GM19193 (cell line): Measurements from ENCODE around the gene NKAIN4.

Experiments
- POLR2A ChIP-seq: IDR thresholded peaks from 4 replicates; pipeline ENCODE4 v1.6.1; 2011; ENCODE audit not compliant: insufficient read depth, insufficient read length; ENCODE audit errors: extremely low read depth

NKAIN4 gene

DNA sequence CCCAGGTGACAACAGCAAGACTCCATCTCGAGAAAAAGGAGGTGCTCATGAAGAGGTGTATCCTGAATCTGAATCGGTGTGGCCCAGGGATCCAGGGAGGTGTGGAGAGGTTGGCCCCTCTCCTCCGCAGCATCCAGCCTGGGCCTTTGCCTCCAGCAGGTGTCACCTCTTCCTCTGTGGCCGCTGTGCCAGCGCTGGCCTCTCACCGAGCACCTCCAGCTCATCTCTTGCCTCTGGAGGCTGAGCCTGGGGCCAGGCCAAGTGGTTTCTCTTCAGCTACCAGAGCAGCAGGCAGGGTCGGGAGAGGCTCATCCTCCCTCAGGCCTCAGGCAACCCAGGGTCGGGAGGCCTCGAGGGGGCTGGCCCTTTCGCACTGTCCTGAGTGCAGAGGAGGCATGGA is 37.5 kb upstream of the NKAIN4 start:
- TF ChIP-seq POLR2A: no peak

DNA sequence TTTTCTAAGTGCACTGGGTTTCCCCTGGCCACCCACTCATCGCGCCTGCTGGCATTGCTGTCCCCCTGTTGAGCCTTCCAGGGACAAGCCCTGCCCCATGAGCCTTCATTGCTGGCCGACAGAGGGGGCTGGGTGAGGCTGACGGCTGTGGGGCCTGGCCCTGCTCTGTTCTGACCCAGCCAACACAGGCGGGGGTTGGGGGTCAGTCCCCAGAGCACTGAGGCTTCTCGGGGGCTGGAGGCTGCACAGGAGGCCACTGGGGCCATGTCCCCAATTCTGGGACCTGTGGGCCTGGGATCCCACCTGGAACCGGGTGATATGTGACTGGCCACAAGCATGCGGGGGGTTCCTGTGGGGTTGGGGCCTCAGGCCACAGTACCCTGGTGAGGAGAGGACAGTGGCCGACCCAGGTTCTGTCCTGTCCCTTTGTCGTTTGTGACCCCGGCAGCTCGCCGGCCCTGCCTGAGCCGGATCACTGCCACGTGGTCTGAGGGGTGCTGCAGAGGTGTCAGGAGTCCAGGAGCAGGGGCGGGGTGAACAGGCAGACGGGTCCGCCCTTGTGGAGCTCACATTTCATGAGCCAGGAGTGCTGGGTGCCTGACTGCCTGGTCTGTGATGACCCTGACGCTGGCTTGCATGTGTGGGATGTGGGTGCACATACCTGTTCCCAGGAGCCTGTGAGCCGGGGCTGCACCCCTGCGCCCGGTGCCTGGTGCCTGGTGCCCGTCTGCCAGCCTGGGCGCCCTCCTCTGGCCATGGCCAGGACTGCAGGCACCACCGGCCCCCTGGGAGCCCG is 36.6 kb upstream of the NKAIN4 start:
- no peak for TF ChIP-seq POLR2A

DNA sequence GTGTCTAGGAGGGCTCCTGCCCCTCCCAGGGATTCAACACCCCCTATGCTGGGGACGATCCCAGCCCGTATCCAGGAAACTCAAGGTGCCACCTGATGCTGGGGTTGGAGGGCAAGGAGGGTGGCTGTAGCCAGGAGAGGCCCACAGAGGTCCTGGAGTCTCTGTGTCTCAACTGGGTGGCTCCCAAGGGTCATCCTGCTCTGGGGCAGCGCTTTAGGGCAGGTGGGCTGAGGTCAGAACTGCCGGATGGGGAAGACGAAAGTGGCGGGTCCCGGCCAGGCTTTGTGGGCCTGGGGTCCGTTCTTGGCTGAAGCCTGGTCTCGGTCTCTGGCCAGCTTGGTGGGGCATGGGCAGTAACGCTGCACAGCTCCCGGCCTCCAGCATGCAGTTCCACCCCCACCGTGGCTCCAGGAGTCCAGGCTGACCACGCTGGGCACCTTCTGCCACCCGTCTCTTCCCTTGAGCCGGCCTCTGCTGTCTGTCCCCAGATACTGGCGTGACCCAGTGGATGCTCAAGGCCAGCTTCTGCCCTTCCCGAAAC is 35.9 kb upstream of the NKAIN4 start:
- peak; percentile 23 for TF ChIP-seq POLR2A

DNA sequence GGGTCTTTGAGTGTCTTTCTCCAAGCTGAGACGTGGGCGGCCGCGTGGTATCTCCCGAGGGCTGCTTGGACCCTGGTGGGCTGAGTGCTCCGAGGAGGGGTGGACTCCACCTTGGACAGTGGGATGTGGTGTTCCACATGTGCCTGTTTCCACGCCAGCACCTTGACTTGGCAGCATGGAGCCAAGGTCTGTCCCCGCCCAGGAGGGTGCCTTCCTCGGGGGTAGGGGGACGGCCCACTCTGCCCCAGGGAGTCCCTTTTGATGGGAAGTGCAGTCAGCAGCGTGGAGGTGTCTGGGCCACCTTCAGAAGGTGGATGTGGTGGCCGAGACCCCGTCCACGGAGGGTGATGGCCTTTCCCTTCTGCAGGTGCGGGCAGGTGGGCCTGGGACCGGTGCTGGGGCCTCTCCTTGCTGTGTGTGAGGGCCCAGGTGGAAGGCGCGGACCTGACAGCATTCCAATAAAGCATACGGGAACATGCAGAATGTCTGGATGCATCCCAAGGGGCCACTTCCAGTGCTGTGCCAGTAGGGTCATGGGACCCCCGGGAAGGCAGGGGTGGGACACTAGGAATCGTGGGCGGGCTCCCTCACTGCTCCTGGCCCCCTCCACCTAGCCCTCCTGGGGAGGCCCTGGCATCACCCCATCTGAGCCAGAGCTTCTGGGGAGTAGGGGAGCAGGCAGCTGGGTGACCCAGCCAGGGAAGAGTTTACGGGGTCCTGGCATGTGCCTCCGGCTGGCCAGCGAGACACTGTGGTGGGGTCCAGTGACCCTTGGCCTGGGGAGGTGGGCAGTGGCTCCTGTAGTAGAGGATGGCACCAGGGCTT is 35.3 kb upstream of the NKAIN4 start:
- TF ChIP-seq POLR2A: no peak

DNA sequence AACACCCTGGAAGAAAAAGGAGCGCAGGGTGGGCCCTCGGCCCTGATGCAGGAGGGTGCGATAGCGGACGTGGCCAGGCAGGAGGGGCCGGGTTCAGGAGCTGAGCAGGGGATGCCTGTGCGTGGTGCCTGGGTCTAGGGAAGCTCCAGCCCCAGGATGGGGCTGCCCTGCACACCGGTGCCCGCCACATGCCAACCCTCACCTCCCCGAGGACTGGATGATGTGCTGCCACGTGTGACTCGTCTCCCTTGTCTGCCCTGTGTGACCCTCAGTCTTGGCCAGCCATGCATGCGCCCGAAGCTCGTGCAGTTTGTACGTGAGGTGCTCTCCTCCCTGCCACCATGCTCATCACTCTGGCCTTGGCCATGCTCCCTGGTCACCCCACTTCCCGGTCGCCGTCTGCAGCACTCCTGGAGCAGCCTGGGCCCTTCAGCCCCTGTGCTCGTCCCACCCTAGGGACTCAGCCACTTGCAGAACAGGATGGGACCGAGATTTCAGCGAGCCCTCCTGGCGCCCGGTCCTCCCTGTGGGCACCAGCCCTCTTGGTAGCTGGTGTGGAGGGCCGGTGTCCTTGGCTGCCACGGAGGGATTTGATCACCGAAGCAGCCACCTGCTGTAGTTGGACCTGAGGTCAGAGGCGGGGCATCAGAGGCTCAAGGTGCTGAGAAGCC is 34.5 kb upstream of the NKAIN4 start:
- TF ChIP-seq POLR2A: no peak

DNA sequence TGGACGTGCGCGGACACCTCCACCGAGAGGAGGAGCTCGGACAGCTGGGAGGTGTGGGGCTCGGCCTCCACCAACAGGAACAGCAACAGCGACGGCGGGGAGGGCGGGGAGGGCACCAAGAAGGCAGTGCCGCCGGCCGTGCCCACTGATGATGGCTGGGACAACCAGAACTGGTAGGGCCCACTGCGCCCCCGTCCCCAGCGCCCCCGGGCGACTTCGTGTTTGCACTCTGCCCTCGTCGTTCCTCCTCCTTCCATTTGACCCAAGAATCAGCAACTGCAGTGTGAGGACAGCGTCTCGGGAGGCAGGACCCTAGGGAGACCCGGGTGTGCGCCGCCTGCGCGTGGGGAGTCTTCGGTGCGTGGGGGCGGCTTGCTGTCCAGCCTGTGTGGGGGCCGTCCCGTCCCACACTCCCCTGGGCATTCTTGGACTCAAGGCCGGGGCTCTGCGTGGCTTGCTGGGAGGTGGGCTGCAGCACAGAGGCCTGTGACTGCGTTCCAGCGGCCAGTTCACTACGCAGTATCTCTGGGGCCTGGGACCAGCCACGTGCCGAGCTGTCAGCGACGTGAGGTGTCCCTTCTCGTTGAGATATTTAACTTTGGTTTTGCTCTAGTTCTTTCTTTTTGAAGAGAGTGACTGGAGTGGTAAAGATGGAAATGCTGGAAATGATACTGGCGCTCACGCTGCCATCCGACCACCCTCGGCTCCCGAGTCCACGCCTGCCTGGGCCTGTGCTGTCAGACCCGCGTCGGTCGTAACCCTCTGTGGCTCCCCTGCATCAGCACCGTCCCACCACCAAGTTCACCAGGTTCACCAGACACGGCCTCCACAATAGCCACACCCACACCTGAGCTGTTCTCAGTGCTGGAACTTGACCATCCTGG is 33.7 kb upstream of the NKAIN4 start:
- TF ChIP-seq POLR2A: no peak

DNA sequence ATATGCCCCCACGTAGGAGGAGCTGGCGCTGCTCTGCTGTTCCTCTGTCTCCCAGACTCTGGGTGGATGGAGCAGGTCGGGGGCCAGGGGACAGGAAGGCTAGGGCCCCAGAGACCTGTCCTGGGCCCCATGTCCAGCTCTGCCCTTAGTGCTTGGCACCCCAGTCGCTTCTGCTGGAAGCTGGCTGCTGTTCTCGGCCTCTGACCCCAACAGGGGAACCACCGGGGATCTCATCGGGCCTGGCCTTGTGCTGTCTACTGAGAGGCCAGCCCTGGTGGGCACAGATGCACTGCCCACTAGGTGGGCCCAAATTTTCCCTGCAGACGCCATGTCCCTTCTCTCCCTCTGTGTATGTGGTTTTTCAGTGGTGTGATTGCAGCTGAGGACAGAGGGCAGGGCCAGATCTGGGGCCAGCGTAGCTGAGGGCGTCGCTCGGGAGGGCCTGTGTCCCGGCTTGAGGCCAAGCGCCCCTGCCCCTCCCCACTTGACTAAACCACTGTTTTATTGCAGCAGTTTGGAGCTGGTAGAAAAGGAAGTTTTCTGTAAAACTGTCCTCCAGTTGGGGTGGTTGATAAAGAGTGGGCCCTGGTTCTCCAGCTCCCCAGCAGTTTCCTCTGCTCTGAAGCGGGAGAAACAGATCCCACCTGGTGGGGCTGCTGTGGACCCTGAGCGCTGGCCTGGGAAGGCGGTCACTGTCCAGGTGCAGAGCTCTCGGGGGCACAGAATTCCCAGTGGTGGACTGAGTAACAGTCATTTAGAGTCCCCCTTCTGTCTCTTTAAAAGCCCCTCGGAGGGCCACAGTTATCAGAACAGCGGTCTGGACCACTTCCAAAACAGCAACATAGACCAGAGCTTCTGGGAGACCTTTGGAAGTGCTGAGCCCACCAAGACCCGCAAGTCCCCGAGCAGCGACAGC is 32.8 kb upstream of the NKAIN4 start:
- TF ChIP-seq POLR2A: no peak

DNA sequence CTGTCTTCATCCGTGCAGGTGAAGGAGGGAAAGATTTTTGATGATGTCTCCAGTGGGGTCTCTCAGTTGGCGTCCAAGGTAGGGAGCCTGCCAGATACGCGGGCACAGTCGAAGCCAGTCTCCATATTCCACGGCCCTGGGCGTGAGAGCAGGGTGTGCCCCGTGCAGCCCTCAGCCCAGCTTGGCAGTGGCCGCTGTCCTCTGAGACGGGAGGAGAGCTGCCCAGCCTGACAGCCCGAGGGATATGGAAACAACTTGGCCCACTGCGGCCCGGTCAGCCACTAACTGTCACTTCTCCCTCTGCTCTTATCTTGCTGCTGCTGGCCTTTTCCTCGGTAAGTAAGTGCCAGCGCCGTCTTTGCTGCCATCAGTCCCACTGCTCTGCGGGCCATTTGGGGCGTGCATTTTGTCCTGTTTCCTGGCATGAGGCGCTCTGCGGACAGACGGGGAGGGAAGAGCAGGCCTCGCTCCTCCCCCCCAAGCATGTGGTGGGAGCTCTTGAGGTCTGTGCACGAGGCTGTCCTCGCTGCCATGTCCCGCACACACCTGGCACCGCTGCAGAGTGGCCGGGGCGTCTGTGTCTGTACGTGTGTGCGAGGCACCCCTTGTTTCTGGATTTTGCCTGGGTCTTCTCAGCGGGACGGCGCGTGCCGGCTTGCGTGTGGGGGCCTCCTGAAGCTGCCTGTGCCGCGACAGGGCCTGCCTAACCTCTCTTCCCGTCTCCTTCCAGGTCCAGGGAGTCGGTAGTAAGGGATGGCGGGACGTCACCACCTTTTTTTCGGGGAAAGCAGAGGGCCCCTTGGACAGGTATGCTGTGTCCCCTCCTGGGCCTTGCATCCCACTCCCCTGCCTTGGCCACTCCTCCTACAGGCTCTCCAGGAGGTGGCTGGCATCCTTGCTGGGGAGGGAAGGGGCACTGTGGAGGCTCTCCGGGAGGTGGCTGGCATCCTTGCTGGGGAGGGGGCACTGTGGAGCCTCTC is 31.7 kb upstream of the NKAIN4 start:
- TF ChIP-seq POLR2A: no peak

DNA sequence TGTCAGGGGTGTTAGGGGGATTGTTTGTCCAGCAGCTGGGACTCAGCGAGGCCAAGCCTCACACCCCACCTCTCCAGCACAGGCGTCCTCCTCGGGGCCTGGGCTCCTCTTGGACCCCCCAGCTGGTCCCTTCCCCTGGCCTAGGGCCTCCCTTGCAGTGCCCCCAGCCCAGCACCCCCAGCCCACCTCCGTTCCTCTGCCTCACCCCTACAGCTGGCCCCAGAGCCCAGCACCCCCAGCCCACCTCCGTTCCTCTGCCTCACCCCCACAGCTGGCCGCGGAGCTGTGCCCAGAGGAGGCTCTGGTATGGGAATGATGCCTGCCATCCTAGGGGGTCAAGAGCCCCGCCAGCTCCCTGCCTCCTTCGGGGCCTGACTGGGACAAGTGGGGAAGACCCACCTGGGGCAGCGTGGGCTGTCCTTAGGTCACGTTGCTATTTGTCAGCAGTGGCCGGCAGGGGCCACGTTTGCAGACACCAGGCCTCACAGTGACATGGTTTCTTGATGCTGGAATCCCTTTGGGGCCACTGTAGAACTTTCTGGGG is 30.8 kb upstream of the NKAIN4 start:
- no peak for TF ChIP-seq POLR2A

DNA sequence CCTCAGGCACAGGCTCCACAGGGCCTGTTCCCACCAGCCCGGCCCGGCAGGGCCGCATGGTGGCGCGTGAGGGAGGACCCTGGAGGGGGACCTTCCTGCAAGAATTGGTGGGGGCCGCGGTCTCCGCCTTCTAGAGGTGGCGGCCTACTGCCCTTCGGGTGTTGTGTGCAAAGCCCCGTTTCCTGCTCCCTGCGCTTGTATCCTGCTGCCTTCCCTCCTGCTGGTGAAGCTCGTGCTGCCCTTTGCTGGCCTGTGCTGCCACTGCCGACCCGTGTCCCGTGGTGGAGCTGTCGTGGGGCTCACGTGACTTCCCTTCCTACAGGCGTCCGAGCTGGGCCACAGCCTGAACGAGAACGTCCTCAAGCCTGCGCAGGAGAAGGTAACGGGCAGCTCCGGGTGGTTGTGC is 30.3 kb upstream of the NKAIN4 start:
- no peak for TF ChIP-seq POLR2A

DNA sequence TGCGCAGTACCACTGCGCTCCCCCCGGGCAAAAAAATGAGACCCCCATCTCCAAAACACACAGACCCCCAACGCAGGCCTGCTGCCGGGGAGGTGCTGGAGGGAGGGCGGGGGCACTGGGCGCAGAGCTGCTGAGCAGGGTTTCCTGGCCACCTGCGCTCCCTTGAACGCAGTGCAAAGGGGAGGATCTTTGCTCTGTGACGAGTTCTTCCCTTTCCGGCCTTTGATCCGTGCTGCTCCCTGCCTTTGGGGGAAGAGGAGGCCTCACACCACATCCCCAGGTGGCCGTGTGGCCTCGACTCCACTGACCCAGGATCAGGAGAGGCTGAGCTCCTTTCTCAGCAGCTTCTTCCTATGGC is 29.8 kb upstream of the NKAIN4 start:
- TF ChIP-seq POLR2A: no peak
